ENCODE data around the gene CDR2. TPM values are rescaled to one million over a fixed set of nuclear protein-coding genes. Genes with fewer than 3 reads are reported as not detected.
"Not testable (repeated sequence)": the region's sequence is repeated elsewhere in the genome, so short reads cannot be mapped to it uniquely, and the experiment has no call there.

The CDR2 gene
- total RNA-seq, 1 donor from 2014 or later, result 33.9 TPM

- Histone ChIP-seq H3K9me3 (no peaks in the 10 kb centered on the region), H3K4me3 (peak overlapping the region; percentile 85 to 98), H3K27me3 (no peaks in the 10 kb centered on the region), H3K4me1 (peaks cover 55% of the 10 kb centered on the region), H3K27ac (peak overlapping the region; percentile 89), H3K36me3 (no peaks in the 10 kb centered on the region)
- no peak for DNase-seq (ENCODE audit: extremely low spot score in 2 of 2)
- peak in 1 of 2 donors; percentile 67 for TF ChIP-seq POLR2AphosphoS5 (IDR thresholded peaks at IDR 0.05; ENCODE audit: insufficient read depth in 1 of 2, low read depth in 1 of 2)
- no peak for TF ChIP-seq CTCF (IDR thresholded peaks at IDR 0.05)
- intact Hi-C loops (cut with DNase I), result loop anchor here (10.0 kb wide), 1 partner anchor 169 kb away; the partner anchor contains the start of gene EEF2K
Observed at GRCh38 chr16:22373662-22374310, 633 bp downstream of the CDR2 start.

DNA sequence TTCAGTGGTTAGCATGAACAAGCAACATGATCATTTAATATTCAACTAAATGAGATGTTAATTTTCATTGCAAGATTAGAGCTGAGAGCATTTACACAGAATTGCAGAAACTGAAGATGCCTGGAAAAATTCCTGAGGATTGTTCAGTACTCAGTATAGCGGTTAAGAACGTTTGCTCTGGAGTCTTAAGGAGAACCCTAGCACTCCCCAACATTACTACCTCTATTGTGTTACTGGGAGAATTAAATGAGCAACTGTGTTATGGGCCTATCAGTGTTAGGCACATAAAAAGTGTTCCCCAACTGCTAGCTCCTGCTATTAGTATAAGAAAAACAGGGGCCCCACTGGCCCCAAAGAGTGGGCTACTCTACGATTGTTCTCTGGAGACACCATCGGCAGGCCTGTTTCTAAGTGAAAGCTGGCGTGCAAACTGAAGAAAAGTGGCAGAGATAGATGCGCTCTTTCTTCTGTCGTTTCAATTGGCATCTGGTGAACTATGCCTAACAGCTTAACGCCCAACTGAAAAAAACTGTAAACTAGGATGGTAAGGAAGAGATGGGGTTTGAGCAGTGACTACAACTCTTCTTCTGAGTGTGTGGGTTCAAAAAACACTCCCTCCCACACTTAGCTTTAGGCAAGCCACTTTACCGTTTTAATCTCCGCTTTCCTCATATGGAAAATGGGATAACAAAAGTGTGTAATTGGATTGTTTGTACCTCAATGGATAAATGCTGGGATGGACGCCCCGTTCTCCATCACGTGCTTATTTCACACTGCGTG, 1.3 kb downstream of the CDR2 start:
- Histone ChIP-seq H3K36me3 (no peaks in the 10 kb centered on the region), H3K27ac (peak overlapping the region; percentile 89), H3K9me3 (no peaks in the 10 kb centered on the region), H3K4me1 (peaks cover 61% of the 10 kb centered on the region), H3K27me3 (no peaks in the 10 kb centered on the region), H3K4me3 (peak overlapping the region; percentile 85 to 98)
- no peak for DNase-seq (ENCODE audit: extremely low spot score in 2 of 2)
- intact Hi-C loops (cut with DNase I), result loop anchor here (10.0 kb wide), 1 partner anchor 168 kb away; the partner anchor contains the start of gene EEF2K
- TF ChIP-seq POLR2A (IDR thresholded peaks at IDR 0.05), result no peak
- no peak for TF ChIP-seq POLR2AphosphoS5 (IDR thresholded peaks at IDR 0.05; ENCODE audit: insufficient read depth in 1 of 2, low read depth in 1 of 2)
- no peak for TF ChIP-seq CTCF (IDR thresholded peaks at IDR 0.05)

DNA sequence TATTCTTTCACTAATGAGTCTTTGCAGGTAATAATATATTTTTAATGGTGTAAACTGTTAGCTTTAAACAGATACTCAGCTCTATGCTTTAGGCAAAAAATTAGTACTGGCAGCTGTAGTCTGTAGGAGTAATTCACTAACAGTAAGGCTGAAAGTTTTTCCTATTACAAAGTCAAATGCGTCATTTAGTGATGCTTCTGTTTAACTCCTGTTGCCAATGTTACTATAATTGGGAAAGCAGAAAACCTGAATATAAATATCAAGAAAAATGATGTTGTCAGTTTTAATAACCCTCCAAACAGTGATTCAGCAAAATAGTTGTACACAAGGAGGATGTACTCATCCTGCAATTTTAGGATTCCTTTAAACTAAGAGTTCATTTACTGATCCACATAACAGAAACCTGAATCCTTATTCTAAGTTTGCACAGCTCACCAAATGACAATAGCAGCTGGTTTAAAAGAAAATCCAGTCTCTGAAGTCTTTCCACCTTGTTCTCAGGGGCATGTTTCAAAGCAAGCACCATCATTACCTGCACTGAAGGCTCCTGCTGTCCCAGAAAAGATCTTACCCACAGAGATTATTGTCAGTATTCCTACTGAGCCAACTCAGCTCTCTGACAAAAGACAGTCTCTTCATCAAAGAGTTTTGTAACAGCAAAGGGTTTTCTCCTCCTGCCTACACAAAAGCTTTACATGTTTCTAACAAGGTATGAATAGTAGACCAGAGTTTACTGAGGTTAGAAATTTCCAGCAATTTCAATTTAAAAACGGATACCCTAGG, 4.2 kb downstream of the CDR2 start:
- no peaks in the 10 kb centered on the region for H3K36me3 ChIP-seq
- TF ChIP-seq CTCF (IDR thresholded peaks at IDR 0.05), result no peak
- TF ChIP-seq POLR2A (IDR thresholded peaks at IDR 0.05), result no peak
- no peak for TF ChIP-seq POLR2AphosphoS5 (IDR thresholded peaks at IDR 0.05; ENCODE audit: insufficient read depth in 1 of 2, low read depth in 1 of 2)
- peaks cover 71% of the 10 kb centered on the region for H3K4me1 ChIP-seq
- no peaks in the 10 kb centered on the region for H3K27me3 ChIP-seq
- no peak for DNase-seq (ENCODE audit: extremely low spot score in 2 of 2)
- H3K4me3 ChIP-seq, result no peak overlapping the region
- intact Hi-C loops (cut with DNase I), result loop anchor here (10.0 kb wide), 1 partner anchor 165 kb away; the partner anchor contains the start of gene EEF2K
- peak overlapping the region; percentile 45 for H3K27ac ChIP-seq
- no peaks in the 10 kb centered on the region for H3K9me3 ChIP-seq

DNA sequence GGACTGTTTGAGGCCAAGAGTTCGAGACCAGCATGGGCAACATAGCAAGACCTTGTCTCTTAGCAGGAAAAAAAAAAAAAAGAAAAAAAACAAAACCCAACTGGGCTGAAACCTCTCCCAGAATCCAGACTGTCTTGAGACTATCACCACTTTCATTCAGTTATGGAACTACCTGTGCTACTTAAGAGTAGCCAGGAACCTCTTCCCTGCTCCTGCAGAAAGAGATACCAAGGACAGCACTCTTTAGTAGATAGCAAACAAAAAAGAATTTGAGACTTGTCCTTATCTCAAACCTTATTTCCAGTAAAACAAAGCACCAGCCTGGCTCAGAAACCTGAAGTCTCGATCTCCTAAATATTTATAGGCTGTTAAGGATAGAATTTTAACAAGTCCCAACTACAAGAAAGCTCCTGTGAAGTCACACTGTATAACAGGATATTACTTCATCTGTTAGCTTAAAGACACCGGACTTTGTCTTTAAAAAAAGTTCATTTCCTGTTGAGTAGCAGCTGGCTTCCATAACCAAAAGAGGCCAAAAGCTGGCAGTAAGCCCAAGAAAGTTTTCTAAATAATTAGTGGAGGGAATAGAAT, 5.1 kb downstream of the CDR2 start:
- no peaks in the 10 kb centered on the region for H3K9me3 ChIP-seq
- no peaks in the 10 kb centered on the region for H3K27me3 ChIP-seq
- TF ChIP-seq POLR2A (IDR thresholded peaks at IDR 0.05) (no peak), POLR2AphosphoS5 (IDR thresholded peaks at IDR 0.05; ENCODE audit: insufficient read depth in 1 of 2, low read depth in 1 of 2) (no peak), CTCF (IDR thresholded peaks at IDR 0.05) (no peak)
- peaks cover 0 to 4% of the 10 kb centered on the region in 2 donors for H3K36me3 ChIP-seq
- peak overlapping the region; percentile 50 for H3K27ac ChIP-seq
- intact Hi-C loops (cut with DNase I), result no loop called here
- DNase-seq (ENCODE audit: extremely low spot score in 2 of 2), result no peak
- peaks cover 69% of the 10 kb centered on the region for H3K4me1 ChIP-seq
- H3K4me3 ChIP-seq, result no peak overlapping the region

DNA sequence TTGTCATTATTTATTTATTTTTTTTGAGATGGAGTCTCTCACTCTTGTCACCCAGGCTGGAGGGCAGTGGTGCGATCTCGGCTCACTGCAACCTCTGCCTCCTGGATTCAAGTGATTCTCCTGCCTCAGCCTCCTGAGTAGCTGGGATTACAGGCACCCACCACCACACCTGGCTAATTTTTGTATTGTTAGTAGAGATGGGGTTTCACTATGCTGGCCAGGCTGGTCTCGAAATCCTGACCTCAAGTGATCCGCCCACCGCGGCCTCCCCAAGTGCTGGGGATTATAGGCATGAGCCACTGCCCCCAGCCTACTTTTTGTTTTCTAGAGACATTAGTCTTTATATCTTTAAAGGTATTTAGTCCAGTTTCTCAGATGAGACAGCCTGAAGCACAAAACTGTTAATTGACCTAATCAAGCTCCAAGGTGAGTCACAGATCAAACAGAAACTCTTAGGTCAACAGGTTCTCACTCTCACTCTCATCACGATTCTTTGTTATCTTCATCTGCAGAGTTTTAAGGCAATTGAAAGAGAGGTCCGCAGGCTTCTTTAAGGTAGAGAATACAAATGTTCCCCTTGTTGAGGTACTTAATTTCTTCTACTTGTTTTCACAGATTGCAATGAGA, 6.1 kb downstream of the CDR2 start:
- H3K4me3 ChIP-seq; intact Hi-C loops (cut with DNase I); H3K27me3 ChIP-seq; H3K9me3 ChIP-seq; H3K27ac ChIP-seq; DNase-seq (ENCODE audit: extremely low spot score in 2 of 2): not testable (repeated sequence)
- Histone ChIP-seq H3K4me1 (peaks cover 67% of the 10 kb centered on the region), H3K36me3 (peaks cover 0 to 13% of the 10 kb centered on the region in 2 donors)
